DMS 273 (cell line): ENCODE results near the gene DMXL2.
"Not testable (repeated sequence)": the region's sequence is repeated elsewhere in the genome, so short reads cannot be mapped to it uniquely, and the experiment has no call there.

Source experiments
- DNase-seq: peaks from one replicate; lab custom pipeline; 2025; ENCODE audit not compliant: unreplicated experiment; lab: John Stamatoyannopoulos, UW

Gene DMXL2

DNA sequence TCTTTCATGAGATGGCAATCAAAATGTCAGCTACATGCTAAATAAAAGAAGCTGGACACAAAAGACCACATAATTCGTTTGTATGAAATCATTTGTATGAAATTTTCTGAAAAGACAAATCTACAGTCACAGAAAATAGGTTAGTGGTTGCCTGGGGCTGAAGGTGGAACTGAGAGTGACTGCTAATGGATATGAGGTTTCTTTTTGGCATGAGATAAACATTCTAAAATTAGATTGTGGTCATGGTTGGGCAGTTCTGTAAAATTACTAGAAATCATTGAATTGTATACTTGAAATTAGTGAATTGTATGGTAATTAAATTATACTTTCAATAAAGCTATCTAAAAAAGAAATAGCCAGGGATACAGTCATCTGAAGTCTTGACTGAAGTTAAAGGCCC, 2.7 kb upstream of the DMXL2 start:
- no peak for DNase-seq

DNA sequence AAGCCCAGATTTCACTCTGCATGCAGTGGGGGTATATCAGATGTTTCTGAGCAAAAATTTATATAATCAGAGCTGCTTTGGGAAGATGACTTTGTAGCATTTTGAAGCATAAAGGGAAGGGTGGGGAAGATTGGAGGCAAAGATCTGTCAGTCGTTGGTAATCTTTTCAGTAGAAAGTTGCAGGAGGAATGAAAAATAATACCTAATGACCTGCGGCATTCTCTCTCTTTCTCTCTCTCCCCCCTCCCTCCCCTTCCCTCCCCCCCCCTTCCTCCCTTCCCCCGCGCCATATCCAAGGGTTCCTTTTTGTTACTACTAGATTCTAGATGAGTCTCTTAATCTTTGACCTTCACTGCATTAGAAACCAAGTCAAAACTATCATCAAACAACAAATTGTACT, 1.5 kb upstream of the DMXL2 start:
- DNase-seq, result no peak

DNA sequence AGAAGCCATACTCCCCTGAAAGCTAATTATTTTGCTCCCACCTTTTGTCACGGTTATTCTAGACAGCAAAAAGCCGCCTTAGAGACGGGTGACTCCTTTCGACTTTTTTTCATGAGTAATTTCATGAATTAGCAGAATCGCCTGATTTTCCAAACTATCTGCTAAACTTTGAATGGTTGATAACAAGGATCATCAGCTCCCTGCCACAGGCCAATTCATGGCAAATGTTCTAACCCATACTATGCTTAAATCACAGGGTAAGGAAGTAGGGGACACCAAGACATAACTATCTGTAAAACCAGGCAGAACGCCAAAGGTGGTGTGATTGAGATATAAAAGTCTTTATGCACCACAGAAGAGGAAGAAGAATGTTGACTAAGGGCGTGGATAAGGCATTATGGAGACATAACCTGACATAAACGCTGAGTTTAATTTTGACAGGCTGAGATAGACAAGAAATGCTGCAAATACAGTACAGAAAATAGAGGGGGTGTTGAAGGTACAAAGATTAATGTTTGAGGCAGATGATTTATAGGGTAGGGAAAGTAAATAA, 891 bp upstream of the DMXL2 start:
- peak; percentile 33 for DNase-seq

DNA sequence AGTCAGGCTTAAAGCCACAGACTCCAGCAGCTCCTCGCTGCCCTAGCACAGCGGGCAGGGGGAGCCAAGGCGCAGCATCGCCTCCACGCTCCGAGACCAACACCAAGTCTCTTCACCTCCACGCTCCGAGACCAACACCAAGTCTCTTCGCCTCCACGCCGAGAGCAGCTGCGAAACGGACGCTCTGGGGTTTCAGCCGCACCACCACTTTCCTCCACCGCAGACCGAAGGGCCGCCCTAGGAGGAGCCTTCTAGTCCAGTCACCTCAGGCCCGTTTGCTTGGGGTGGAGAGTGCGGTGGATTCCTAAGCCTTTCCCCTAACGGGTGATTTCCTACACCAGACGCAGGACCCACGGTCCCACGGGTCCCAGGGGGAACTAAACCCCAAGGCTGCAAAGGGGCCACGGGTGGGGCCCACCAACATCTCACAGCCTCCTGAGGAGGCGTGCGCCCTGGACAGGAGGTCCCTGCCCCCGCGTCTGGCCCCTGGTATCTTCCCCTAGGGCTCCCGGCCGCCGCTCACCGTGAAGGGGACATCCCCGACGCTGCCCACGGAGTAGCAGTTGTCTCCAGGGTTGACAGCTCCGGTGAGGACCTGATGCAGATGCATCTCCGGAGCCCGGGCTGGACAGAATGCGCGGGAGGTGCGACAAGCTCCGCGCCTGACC, 501 bp downstream of the DMXL2 start:
- DNase-seq, result peak; percentile 59

DNA sequence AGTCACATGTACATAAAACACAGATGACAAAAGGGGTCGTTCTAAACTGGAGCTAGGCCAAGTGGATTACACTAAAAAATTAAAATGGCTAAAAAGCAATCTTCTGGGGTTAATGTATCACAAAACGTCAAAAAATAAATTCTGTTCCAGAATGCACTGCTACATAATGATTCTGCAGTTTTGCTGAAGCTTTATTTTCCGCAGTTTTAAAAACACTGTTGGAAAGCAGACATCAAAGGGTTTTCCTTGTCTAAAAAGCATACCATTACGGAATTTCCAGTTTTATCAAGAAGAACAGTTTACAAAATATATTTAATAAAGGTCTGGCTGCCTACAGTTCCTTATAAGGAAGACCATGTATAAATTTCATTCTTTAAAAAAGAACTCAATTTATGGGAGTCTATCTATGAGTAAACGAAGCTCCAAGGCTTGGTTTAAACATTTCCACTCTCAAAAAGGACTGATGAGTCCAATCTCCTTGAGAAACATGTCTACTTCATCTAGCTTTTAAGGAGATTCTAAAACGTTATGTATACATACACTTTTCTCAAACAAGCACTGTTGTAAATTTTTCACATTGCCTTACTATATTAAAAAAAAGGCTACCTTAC, 1.3 kb downstream of the DMXL2 start:
- DNase-seq, result peak; percentile 13

DNA sequence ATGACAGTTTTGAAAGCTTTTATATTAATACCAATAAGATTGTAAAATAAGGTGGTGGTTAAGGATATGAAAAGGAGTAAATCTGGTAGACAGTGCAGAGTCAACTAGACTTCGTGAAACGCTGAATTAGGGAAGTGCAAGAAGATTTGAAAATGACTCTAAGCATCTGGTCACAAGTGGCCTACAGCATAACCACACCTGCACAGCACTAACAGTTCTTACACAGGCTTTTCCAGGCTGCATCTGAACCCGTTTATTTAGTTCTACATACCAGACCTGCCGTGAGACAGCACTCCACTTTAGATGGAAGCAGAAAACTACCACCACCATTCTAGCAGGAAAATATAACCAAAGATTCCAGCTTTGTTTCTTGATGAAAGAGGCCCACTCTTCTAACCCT, 1.9 kb downstream of the DMXL2 start:
- DNase-seq, result peak; percentile 30

DNA sequence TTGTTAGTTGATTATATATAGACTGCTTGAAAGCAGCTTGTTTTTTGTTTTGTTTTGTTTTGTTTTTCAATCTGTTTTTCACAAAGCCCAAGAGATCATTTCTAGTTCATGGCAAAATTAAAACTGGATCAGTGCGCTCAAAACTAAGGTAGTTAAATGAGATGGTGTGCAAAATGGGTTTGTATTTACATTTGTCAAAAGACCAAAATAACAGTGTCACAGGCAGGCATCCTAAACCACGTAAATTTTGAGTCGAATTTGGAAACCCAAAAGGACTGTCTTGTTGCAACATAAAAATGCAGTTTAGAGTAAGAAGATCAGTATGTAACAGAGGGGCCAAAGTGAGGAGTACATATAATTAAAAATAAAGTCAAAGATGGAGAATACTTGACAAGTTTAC, 2.4 kb downstream of the DMXL2 start:
- DNase-seq, result no peak

DNA sequence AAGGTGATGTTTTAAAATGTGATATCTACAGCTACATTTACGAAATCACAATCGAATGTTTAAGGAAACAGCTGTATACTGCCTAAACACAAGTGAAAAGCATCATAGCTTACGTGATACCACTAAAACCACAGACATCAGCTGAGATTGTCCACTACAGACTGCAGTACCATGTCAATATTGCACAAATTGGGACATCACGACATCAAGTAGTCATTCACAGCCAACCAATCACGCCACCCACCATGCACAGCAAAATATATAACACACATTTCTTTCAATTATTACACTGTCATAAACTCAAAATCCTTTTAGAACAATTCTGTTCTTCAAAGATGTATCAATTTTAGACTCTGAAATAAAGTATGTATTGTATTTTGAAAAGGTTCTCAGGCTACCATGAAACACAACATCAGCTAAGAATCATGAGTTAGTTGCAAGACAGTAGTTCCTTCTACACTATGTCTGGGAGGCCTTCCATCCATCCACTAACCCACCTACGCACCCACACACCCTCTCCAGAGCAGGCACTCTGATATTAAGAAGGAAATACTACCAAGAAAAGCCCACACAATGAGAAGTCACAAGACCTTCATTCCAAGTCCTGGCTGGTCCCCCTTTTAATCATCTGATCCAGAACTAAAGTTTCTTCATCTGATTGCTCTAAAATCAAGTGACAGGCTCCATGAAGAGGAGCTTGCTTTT, 3.1 kb downstream of the DMXL2 start:
- no peak for DNase-seq

DNA sequence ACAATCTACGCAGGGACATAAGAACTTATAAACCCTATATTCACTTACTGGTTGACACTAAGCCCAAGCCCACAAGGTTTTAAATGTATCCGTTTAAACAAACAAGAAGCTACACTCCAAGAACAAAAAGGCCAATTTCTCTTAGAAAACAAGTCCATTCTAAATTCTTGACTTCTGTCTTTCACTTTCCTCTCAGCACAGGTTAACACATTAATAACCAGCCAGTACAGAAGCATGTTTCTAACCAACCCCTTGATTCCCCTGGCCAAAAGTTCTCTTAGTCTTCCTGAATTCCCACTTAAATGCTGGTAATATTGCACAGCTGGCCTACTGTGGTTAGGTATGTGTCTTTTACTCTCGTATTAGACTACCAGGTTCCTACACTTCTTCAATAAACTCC, 4.7 kb downstream of the DMXL2 start:
- DNase-seq, result no peak

DNA sequence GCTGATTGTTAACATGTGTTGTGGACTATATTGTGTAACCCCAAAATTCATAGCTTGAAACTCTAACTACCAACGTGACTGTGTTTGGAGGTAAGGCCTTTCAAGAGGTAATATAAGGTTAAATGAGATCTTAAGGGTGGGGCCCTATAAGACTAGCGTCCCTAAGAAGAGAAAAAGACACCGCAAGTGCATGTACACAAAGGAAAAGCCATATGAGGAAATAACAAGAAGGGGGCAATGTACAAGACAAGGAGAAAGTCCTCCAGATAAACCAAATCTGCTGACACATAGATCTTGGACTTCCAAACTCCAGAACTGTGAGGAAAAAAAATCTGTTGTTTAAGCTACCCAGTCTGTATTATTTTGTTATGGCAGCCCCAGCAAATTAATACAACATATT, 8.6 kb downstream of the DMXL2 start:
- DNase-seq, result no peak

DNA sequence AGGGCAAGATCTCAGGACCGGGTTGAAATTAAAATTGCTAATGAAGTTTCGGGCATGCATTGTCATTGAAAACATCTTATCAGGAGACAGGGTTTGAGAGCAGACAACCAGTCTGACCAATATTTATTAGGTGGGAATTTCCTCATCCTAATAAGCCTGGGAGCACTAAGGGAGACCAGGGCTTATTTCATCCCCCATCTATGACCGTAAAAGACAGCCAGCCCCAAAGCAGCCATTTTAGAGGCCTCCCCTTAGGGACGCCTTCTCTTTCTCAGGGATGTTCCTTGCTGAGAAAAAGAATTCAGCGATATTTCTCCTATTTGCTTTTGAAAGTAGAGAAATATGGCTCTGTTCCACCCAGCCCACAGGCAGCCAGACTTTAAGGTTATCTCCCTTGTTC, 9.9 kb downstream of the DMXL2 start:
- DNase-seq, result not testable (repeated sequence)

DNA sequence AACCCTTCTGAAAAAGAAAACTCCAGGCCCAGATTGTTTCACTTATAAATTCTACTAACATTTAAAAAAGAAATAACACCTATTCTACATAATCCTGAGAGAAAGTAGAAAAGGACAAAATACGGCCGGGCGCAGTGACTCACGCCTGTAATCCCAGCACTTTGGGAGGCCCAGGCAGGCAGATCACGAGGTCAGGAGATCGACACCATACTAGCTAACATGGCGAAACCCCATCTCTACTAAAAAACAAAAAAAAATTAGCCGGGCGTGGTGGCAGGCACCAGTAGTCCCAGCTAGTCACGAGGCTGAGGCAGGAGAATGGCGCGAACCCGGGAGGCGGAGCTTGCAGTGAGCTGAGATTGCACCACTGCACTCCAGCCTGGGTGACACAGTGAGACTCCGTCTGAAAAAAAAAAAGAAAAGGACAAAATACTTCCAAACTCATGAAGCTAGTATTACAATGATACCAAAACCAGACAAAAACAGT, 19.1 kb downstream of the DMXL2 start:
- not testable (repeated sequence) for DNase-seq

DNA sequence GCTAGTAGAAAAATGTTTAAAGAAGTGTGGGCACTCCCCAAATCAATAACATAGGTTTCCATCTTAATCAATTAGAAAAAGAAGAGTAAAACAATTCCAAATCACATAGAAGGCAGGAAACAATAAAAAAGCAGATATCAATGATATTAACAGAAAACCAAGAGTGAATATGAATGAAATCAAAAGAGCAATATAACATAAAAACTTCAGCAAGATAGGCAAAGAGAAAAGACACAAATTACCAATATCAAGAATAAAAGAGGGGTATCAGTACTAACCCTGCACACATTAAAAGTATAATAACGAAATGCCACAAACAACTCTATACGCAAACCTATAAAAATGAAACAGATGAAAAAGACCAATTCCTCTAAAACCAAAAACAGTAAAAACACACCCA, 19.6 kb downstream of the DMXL2 start:
- DNase-seq, result no peak

DNA sequence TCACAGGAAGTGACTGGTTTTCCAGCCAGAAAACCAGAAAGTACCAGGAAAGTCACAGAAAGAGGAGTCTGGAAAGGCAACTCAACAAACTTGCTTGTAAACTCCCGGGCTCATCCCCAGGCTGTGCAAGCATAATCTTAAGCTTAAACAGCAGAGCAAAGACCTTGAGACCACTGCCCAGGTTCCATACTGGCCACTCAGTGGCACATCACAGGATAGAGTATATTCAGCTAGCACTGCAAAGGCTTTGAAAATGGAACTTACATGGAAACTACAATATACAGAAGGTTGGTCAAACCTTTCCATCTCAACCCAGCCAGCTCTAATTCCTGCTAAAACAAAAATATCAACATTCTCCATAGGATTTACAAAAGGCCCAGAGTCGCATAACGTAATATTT, 20.1 kb downstream of the DMXL2 start:
- DNase-seq, result no peak

DNA sequence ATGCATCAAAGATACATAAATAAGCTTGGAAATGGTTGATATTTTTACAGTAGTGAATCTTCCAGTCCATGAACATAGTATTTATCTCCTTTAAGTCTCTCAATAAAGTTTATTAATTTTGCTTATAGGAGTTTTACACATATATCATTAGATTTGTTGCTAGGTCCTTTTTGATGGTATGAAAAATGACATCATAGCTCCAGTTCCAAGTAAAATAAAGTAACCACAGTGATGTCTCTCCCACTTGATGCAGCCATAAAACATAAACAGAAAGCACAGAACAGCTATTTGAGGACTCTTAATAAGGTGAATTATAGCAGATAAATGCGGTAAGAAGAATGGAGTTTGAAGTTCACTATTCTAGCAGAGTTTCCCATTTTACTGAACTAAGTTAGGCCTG, 20.8 kb downstream of the DMXL2 start:
- no peak for DNase-seq

DNA sequence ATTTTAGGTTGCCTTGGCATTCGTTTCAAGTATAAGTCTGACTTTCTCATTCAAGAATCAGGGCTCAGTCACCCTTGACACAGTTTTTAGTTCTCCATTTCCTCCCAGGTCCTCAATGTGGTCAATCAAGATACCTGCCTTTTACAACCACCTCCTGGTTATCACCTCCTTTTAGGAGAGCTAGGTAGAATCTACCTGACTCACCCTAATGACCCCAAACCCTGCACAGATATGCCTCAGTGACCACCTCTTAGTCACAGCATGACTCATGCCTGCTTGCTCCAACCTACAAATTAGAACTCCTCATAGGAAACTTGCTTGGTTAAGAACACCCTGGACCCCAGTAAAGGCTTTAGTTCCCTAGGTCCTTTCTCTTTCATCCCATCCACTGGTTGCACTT, 22.5 kb downstream of the DMXL2 start:
- DNase-seq, result no peak

DNA sequence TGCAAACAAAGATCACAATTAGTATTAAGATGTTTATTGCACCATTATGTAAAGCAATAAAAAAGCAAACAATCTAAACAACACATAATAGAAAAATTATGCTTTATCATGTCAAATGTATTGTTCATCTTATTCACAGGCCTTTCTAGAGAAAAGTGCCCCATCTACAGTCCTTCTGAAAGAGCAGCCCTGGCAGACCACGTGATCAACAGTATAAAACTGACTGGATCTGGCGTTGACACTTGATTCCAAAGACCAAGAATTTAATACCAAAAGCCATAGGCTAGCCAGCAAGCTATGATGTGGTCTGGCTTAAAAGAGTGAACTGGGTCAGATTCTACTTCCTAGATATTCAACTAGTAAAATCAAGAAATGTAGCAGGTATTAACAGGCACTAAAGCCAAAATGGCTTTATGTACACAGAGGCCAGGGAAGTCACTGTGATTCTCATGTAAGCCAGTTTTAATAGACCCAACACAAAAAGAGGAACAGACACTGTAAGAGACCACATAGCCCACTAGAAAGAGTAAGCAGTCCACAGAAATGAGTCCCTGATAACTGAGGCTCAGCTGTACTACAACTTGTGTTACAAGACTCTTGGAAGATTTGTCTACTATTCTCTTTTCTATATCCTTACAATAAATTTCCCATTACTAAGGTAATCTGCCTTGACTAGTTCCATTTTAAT, 32.5 kb downstream of the DMXL2 start:
- no peak for DNase-seq

DNA sequence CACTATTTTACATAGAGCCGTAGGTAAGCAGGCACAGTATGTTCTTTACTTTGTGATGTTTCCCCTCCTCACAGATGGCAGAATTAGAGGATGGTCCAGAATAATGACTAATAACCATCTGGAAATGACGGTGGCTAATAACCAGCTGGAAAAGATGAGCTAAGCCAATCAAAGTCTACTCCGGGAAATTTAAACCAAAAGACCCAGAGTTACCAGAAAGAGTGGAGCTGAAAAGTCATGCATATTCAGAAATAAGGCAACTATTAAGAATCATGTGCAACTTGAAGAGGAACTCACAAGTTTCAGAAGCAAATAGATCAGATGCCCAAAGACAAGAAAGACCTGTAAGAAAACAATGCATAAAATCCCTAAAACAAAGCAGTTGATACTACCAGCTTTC, 33.6 kb downstream of the DMXL2 start:
- peak; percentile 5 for DNase-seq

DNA sequence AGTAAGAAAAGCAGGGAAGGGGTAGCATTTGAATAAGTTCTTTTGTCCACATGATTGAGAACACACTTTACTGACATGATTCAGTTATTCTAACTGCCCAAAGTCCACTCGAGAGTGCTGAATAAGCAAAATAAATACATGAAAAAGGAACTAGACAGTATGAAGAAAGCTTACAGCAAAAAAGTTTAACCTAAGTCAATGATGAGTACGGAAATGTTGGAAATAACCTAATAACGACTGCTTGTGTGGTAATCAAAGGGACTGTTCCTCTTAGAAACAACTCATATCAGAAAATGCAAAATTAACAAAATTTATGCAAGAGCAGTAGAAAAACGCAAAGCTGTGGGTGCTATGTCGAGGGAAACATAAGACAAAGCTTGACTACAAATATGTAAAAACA, 36.6 kb downstream of the DMXL2 start:
- no peak for DNase-seq

DNA sequence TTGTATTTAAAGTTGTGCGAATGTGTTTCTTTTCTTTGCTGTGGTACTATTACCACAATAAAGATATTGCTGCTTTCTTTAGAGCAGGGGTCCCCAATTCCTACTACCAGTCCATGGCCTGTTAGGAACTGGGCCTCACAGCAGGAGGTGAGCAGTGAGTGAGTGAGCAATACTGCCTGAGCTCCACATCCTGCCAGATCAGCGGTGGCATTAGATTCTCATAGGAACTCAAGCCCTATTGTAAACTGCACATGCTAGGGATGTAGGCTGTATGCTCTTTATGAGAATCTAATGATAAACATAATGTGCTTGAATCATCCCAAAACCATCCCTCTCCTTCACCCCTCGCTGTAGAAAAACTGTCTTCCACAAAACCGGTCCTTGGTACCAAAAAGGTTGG, 41.6 kb downstream of the DMXL2 start:
- DNase-seq, result no peak

DNA sequence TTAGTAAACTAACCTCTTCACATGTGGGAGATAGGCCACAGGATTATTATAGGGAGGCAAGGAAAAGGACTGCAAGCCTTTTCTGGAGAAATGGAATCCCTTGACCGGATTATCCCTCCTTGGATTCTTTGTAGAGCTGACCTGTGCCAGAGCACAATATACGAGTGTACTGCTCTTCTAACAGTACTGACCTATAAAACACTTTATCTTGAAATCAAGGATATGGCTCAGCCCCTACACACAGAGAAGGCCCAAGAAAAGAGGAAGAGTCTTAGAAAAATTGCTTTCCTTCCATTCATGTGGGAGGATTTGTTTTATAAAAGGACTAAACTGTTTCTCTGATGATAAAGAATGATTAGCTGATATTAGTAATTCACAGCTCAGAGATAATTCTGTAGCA, 42.2 kb downstream of the DMXL2 start:
- DNase-seq, result no peak

DNA sequence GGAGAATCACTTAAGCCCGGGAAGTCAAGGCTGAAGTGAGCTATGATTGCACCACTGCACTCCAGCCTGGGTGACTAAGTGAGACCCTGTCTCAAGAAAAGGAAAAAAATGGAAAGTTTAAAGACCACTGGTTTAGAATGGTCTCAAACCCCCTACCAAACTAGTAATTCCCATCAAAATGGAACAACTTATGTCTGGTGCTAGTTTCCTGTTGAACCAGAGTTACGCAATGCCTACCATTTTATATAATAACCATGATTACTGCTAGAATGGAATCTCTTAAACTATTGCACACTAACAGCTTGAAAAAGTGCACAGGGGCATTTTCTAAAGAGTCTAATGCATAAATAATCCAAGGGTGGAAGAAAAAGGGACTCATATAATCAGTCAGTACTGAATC, 43.6 kb downstream of the DMXL2 start:
- no peak for DNase-seq
